Esophagus muscularis mucosa (tissue), 4 donors: Measurements from ENCODE around the gene GALNT18. TPM values are rescaled to one million over a fixed set of nuclear protein-coding genes. Genes with fewer than 3 reads are reported as not detected.

ENCODE experiments used
- DNase-seq: peaks from one replicate; pipeline ENCODE4 v3.0.0-alpha.2; 2017; ENCODE audit errors: extremely low spot score
- H3K27ac ChIP-seq, 4 donors: fragments of 200-600 bp; sonication (generic); replicated peaks in 1 of 4; 1 replicate in 3 of 4; 2 replicates in 1 of 4; pipeline ENCODE4 v1.5.1; 2016 to 2019; ENCODE audit warnings: mild to moderate bottlenecking in 1 of 4
- H3K27me3 ChIP-seq, 4 donors: fragments of 200-600 bp; sonication (generic); one replicate each; pipeline versions ENCODE4 v1.5.1 to v1.6.0; 2016 to 2019
- H3K36me3 ChIP-seq, 4 donors: fragments of 200-600 bp; sonication (generic); one replicate each; pipeline ENCODE4 v1.5.1; 2016 to 2019
- H3K4me1 ChIP-seq, 4 donors: fragments of 200-600 bp; sonication (generic); one replicate each; pipeline ENCODE4 v1.5.1; 2016 to 2019
- H3K4me3 ChIP-seq, 4 donors: fragments of 200-600 bp; sonication (generic); 1 replicate in 2 of 4; 2 replicates in 2 of 4; pipeline ENCODE4 v1.5.1; 2016 to 2019; ENCODE audit warnings: mild to moderate bottlenecking in 4 of 4, moderate library complexity in 1 of 4
- H3K9me3 ChIP-seq, 4 donors: fragments of 200-600 bp; sonication (generic); 1 replicate in 3 of 4; 2 replicates in 1 of 4; pipeline ENCODE4 v1.5.1; 2016 to 2019
- CTCF ChIP-seq, 3 experiments: fragments of 200-600 bp in 2 of 3; fragments of 450-650 bp in 1 of 3; sonication (generic) in 2 of 3; IDR thresholded peaks; one replicate each; pipeline ENCODE4 v1.5.1; 2017 to 2019; ENCODE audit warnings: antibody characterized with exemption in 3 of 3, mild to moderate bottlenecking in 2 of 3, moderate library complexity in 1 of 3
- EP300 ChIP-seq: sonication (generic); formaldehyde crosslinking; IDR thresholded peaks from one replicate; pipeline ENCODE4 v1.6.1; 2017; ENCODE audit warnings: antibody characterized with exemption
- POLR2A ChIP-seq: fragments of 450-650 bp; IDR thresholded peaks from one replicate; pipeline ENCODE4 v1.6.1; 2017; ENCODE audit warnings: antibody characterized with exemption, moderate library complexity, mild to moderate bottlenecking, low read depth
- POLR2AphosphoS5 ChIP-seq, 2 donors: sonication (generic); formaldehyde crosslinking; IDR thresholded peaks; one replicate each; pipeline ENCODE4 v1.6.1; 2017; ENCODE audit warnings: antibody characterized with exemption in 2 of 2
- WGBS: methylation state at CpG from one replicate; pipeline ENCODE4 v1.1.5; 2018; 5-methylcytosine and 5-hydroxymethylcytosine counted together
- intact Hi-C: fragments of 100-400 bp; cut with DNase I; formaldehyde crosslinking; loops from one replicate; pipeline ENCODE4 v1.15.1; 2023
- total RNA-seq, 4 donors: library from RNA; depleted of rRNA; stranded (reverse); fragments of >200 nt; gene quantifications; one replicate each; pipeline versions ENCODE4 v1.1.0 to v1.2.1, GENCODE V29; 2016

GALNT18 gene
- total RNA-seq, 4 donors from 2014 or later, result 29.1 to 67.0 (median 49.3) TPM

- peaks cover 83 to 92% (median 88%) of the 10 kb centered on the region in 4 donors for H3K4me1 ChIP-seq
- H3K4me3 ChIP-seq, result no peak overlapping the region
- 50% methylated on average over 4 of the region's 4 CpGs for WGBS
- no peaks in the 10 kb centered on the region for H3K9me3 ChIP-seq
- no peaks in the 10 kb centered on the region for H3K36me3 ChIP-seq
- H3K27me3 ChIP-seq, result no peaks in the 10 kb centered on the region
- H3K27ac ChIP-seq, result no peak overlapping the region
- intact Hi-C loops, result no loop called here
- TF ChIP-seq POLR2AphosphoS5 (IDR thresholded peaks at IDR 0.05) (no peak), POLR2A (no peak), EP300 (no peak), CTCF (IDR thresholded peaks at IDR 0.05) (no peak)
- no peak for DNase-seq
Measured at GRCh38 chr11:11534981-11535380, 86.8 kb downstream of the GALNT18 start.

- no peaks in the 10 kb centered on the region for H3K27me3 ChIP-seq
- H3K36me3 ChIP-seq, result no peaks in the 10 kb centered on the region
- no peaks in the 10 kb centered on the region for H3K9me3 ChIP-seq
- intact Hi-C loops, result no loop called here
- no peak overlapping the region for H3K4me3 ChIP-seq
- DNase-seq, result no peak
- H3K4me1 ChIP-seq, result peaks cover 74 to 80% (median 77%) of the 10 kb centered on the region in 4 donors
- H3K27ac ChIP-seq, result no peak overlapping the region
- 95% methylated on average over 7 of the region's 7 CpGs for WGBS
- TF ChIP-seq POLR2A (no peak), EP300 (no peak), POLR2AphosphoS5 (IDR thresholded peaks at IDR 0.05) (no peak), CTCF (IDR thresholded peaks at IDR 0.05) (no peak)
Measured at GRCh38 chr11:11533751-11534150, 88.1 kb downstream of the GALNT18 start.

- TF ChIP-seq CTCF (IDR thresholded peaks at IDR 0.05), result no peak
- DNase-seq, result no peak
- WGBS, result 94% methylated on average over 2 of the region's 2 CpGs
- H3K9me3 ChIP-seq, result no peaks in the 10 kb centered on the region
- no peak overlapping the region for H3K27ac ChIP-seq
- intact Hi-C loops, result no loop called here
- H3K4me1 ChIP-seq, result peaks cover 67 to 73% (median 70%) of the 10 kb centered on the region in 4 donors
- H3K4me3 ChIP-seq, result no peak overlapping the region
- no peaks in the 10 kb centered on the region for H3K27me3 ChIP-seq
- no peaks in the 10 kb centered on the region for H3K36me3 ChIP-seq
Measured at GRCh38 chr11:11533057-11533456, 88.7 kb downstream of the GALNT18 start.

GRCh38 chr11:11532574-11532973, 89.2 kb downstream of the GALNT18 start:
- H3K27me3 ChIP-seq, result no peaks in the 10 kb centered on the region
- no peaks in the 10 kb centered on the region for H3K9me3 ChIP-seq
- TF ChIP-seq POLR2A, result no peak
- TF ChIP-seq POLR2AphosphoS5 (IDR thresholded peaks at IDR 0.05), result no peak
- no peak for TF ChIP-seq CTCF (IDR thresholded peaks at IDR 0.05)
- no peak for DNase-seq
- H3K4me3 ChIP-seq, result no peak overlapping the region
- H3K36me3 ChIP-seq, result no peaks in the 10 kb centered on the region
- no peak overlapping the region for H3K27ac ChIP-seq
- intact Hi-C loops, result no loop called here
- 77% methylated on average over 2 of the region's 2 CpGs for WGBS
- H3K4me1 ChIP-seq, result peaks cover 62 to 71% (median 66%) of the 10 kb centered on the region in 4 donors

GRCh38 chr11:11531131-11531908, 90.5 kb downstream of the GALNT18 start:
- peaks cover 49 to 58% (median 57%) of the 10 kb centered on the region in 4 donors for H3K4me1 ChIP-seq

More at GRCh38 chr11:11531131-11531908, 90.5 kb downstream of the GALNT18 start:
- DNase-seq, result no peak
- H3K27ac ChIP-seq, result no peak overlapping the region
- H3K9me3 ChIP-seq, result no peaks in the 10 kb centered on the region
- intact Hi-C loops, result no loop called here
- WGBS, result 82% methylated on average over 11 of the region's 11 CpGs
- H3K36me3 ChIP-seq, result no peaks in the 10 kb centered on the region
- TF ChIP-seq POLR2A (no peak), POLR2AphosphoS5 (IDR thresholded peaks at IDR 0.05) (no peak), EP300 (no peak), CTCF (IDR thresholded peaks at IDR 0.05) (no peak)
- no peak overlapping the region for H3K4me3 ChIP-seq
- no peaks in the 10 kb centered on the region for H3K27me3 ChIP-seq
